Right forelimb (tissue), 1 donor: ENCODE results near the gene KCNQ1.

Experiments used
- DNase-seq: peaks from one replicate; pipeline ENCODE4 v3.0.0-alpha.2; 2018

The KCNQ1 gene

DNA sequence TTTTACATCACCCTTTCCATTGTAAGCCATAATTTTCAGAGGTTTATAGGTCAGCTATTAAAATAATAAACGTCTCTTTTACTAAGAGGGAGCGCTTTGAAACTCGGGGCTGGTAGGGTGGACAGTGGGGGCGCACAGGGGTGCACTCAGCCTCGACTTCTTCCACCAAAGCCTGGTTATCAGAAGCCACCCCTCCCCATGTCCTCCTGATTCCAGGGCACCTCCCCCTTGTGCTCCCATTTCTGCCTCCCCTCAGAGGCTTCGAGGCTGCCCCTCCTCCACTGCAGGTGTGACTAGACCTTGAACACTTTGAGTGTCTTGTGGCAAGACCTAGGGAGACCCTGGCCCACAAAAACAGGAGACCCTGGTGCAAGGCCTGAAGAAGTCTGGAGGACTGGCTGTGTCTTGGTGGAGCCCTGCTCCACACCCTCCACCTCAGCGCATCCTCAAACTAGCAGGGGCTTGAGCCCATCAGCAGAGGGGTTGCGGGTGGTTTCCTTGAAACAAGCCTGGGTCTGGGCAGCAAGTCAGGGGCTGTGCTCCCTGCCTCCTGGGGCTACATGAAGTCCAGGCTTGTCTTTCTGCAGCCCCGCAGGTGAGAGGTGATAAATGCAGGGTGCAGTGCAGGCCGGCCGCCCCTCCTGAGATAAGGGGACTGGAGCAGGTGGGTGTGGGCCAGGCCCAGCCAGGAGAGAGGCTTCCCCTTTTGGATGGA lies 437.7 kb downstream of the KCNQ1 start:
- no peak for DNase-seq

DNA sequence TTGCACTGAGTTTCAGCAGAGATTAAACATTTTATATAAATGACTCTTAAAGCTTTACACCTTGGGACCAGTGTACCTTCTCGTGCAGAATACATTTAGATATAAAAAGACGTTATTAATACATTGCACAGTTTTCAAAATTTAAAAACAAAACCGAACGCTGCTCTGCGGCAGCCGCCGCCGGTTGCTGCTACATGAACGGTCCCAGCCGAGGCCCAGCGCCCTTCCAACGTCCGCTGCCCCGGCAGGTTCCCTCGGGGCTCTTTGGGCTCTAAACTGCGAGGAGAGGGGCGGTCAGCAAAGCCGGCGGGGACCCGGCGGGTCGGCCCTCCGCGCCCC lies 438.8 kb downstream of the KCNQ1 start:
- no peak for DNase-seq

DNA sequence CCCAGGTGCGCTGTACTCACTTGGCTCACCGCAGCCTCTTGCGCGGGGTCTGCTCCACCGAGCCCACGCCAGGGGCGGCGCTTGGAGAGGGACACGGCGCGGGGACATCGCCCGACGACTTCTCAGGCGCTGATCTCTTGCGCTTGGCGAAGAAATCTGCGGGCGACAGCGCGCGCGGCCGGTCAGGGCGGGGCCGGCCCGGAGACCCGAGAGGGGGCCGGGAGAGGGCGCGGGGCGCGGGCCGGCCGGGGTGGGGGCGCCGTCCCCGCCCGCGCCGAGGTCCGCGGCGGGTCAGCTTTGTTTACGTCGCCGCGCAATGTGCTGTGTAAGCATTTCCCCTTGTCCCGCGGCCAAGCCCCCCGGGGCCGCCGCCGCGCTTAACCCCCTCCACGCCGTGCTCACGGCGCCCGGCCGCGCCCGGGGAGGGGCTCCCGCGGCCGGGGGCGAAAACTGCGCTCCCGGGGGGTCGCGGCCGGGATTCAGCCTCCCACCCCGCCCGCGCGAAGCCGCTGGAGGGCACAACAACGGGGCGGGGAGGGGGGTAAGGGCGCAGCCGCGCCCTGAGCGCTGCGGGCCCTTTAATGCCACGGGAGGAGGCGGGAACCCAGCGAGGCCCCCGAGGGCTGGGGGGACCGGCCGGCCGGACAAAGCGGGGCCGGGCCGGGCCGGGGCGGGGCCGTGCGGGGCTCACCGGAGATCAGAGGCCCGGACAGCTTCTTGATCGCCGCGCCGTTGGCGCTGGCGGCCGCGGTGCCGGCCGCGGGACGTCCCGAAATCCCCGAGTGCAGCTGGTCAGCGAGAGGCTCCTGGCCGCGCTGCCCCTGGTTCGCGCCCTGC lies 439.4 kb downstream of the KCNQ1 start:
- DNase-seq = no peak

DNA sequence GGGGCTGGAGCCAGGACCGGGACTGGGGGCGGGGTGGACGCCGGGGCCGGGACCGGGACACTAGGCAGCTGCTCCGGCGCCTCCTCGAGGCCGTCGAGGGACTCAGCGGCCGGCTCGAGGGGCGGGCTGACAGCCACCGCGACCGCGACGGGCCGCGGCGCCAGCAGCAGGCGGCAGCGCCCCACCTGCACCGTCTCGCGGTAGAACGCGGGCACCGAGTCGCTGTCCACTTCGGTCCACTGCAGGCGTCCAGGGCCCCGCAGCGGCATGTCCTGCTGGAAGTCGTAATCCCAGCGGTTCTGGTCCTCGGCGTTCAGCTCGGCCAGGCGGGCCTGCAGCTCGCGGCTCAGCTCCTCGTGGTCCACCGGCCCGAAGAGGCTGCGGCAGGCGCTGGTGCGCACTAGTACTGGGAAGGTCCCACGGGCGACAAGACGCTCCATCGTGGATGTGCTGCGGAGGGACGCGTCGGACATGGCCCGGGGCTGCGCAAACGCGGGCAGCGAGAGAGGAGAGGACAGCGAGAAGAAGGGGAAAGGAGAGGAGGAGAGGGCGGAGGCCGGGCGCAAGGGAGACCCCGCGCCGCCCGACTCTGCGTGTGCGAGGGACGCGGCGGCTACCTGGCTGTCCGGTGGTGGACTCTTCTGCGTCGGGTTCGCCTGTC lies 440.3 kb downstream of the KCNQ1 start:
- peak; percentile 74 for DNase-seq

DNA sequence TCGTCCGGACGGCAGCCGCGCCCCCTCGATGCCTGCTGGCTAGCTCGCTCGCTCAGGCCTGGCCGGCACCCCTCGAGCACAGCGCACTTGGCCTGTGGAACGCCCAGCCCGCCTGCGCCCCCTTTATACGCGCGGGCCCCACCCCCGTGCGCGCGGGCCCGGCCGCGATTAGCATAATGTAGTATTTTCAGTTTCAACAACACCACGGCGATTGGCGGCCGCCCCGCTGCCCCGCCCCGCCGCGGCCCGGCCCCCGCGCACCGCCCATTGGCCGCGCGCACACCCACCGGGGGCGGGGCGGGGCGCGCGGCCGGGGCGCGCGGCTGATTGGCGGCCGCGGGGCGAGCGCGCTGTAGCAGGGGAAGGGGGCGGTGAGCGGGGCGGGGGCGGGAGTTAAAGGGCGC lies 440.9 kb downstream of the KCNQ1 start, which contains the start of gene CDKN1C:
CDKN1C (minus strand) TSS at position 98 of the 404 bp plus-strand sequence. CDS start 319 bp downstream, outside the sequence.
- DNase-seq = peak; percentile 96

DNA sequence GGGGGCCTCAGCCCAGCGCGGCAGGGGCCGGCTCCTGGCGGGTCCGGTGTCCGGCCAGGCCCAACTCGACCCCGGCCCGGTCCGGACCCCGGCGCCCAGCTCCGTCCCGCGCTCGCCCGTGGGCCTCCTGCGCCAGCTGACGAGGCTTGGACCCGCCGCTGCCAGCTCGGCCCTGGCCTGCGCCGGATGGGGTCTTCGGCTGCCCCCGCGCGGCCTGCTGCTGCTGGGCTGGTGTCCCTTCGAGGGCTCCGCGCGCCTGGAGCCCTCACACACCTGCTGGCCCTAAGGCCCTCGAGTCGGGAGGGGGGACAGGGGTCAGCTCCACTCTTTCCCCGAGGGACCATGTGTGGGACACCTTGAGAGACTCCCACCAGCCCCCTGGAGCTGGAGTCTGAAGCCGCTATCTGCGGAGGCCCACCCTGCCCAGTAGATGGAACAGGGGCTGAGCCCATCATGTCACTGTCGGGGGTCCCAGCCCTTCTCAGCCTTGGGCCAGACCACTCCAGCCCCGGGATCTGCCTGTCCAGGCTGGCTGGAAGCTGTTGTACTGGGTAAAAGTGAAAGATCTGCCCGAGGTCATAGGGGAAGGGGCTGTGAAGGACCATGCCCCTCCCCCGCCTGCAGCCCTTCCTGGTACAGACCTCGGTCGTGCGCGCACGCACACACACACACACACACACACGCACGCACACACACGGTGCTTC lies 441.5 kb downstream of the KCNQ1 start:
- peak; percentile 84 for DNase-seq

DNA sequence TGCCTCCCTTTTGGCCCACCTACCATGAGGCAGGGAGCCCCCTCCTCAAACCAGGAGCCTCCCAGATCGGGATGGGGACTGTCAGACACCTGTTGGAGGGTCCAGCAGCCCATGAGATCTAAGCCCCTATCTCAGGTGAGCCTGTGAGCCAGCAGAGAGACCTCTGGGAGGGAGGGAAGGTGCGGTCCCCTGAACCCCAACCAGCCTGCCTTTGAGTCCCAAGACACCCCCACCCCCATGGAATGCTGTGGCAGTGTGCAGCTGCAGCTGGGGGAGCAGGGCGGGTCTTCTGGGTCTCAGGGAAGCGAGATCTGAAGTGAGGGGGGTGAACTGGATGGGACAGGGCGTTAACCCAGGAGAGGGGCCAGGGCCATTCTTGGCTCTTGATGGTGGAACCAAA lies 442.1 kb downstream of the KCNQ1 start:
- DNase-seq = no peak

DNA sequence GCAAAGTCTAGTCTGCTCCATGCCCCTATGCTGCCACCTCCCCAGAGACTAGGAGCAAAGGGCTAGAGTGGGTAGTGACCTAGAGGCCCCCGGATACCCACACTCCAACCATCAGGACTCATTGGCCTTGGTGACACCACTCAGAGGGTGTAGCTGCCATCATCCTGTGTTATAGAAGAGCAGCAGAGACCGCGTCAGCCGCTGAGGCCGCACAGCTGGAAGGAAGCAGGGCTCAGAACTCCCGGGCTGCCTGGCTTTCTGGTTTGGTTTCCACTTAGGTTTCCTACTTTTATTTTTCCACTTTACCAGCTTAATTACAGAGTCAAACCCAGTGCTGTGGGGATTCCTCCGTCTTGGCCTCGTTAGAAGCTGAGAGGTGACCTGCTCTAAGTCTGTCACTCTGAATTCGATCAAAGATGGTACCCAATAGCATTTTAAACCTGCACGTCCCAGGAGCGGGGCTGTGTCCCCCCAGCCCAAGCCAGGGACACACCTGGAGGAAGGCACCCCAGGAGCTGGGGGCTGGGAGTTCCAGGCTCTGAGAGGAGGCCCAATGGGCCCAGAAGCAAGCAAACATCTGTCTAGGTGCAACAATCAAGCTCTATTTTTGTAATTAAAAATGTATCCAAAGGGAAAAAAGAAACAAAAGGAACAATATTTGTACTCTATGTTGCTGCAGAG lies 442.8 kb downstream of the KCNQ1 start:
- no peak for DNase-seq

DNA sequence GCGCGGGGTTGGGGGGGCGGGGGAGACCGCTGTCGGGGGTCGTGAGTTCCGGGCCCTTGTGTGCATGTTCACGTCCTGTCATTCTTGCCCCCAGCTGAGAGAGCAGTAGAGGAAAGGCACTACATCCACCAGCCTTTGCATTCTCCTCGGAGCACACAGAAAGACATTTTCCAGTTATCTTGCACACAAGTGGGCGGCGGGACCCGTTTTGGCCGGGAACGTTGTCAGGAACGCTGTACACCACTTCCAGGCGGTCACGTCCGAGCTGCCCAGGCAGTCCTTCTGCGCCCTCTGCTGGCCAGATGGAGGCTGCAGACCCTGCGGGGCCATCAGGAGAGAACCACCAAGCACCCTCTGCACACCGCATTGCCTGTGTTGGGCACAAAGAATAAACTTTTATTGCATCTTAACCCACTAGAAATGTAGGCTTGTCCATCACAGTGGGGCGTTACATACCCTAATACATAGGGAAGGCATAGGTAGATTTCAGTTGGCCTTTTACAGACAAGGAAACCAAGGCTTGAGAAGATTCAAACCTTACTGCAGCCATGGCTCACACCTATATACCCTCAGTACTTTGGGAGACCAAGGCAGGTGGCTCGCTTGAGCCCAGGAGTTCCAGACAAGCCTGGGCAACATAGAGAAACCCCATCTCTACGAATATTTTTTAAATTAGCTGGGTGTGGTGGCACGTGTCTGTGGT lies 443.6 kb downstream of the KCNQ1 start:
- DNase-seq = peak; percentile 93

DNA sequence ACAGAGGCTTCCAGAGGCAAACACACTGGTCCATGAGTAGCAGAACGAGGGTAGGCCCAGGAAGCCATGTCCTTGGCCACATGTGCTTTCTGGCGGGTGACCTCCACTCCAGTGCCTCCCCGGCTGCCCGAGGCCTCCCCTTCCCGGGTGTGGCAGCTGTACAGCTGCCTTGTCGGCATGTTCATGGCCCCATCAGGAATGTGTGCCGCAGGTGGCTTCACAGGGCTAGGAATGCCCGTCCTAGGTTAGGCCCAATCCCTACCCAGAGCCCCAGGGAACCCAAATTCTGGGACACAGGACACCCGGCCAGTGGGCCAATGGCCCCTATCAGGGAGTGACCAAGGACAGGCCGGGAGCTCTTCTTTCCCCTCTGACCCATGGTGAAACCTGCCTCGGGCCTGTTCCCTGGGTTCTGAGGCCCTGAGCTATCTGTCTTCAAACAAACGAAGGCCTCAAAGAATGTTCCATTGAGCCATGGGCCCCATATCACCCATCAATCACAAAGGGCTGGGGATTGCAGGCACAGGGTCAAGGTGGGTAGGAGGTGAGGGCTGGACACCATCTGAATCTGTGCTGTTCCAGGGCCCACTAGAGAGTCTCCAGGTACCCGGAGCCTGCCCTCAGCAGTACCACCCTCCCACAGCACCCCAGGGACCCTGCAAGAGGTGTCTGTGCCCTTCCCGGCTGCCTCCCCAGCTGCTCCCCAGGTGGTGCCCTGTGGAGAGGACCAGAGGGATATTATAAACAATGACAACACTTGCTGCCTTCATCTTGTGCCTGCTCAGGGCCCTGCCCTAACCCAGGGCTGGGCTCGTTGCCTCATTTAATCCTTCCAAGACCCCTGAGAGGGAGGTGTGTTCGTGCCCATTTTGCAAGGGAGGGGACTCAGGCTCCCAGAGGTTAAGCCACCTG lies 444.8 kb downstream of the KCNQ1 start:
- no peak for DNase-seq

DNA sequence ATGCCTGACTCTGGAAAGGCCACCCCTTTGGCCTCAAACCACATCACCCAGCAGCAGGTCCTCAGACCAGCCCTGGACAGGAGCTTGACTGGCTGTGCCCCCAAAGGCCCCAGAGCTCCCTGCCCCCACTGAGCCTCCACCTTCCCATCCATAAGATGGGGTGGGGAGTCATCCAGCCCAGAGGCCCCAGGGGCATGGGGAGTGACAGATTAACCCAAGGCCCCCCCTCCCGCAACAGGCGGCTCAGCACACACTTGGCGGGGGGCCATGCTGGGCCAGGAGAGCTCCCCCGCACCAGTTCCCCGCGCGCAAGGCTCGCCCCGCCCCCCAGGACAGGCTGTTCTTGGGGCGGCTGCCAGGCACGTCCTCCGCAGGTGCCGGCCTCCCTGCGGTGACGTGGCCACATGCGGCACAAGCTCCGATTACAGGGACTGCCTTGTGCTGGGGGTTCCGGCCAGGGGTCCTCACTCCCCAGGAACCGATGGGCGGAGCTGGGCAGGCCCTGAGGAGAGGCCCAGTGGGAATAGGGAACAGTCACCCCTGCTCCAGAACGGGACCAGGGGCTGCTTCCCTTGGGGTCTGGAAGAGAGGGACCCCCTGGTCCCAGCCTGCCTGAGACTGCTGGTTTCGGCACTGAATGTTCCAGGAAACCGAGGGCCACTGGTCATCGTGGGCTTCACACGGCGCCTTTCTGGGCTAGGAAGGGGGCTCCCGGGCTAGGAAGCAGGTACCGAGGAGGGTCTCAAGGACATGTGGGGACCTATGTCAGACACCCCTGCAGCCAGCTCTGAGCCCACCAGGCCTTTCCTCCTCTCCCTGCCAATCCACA lies 445.9 kb downstream of the KCNQ1 start:
- DNase-seq = peak; percentile 84

DNA sequence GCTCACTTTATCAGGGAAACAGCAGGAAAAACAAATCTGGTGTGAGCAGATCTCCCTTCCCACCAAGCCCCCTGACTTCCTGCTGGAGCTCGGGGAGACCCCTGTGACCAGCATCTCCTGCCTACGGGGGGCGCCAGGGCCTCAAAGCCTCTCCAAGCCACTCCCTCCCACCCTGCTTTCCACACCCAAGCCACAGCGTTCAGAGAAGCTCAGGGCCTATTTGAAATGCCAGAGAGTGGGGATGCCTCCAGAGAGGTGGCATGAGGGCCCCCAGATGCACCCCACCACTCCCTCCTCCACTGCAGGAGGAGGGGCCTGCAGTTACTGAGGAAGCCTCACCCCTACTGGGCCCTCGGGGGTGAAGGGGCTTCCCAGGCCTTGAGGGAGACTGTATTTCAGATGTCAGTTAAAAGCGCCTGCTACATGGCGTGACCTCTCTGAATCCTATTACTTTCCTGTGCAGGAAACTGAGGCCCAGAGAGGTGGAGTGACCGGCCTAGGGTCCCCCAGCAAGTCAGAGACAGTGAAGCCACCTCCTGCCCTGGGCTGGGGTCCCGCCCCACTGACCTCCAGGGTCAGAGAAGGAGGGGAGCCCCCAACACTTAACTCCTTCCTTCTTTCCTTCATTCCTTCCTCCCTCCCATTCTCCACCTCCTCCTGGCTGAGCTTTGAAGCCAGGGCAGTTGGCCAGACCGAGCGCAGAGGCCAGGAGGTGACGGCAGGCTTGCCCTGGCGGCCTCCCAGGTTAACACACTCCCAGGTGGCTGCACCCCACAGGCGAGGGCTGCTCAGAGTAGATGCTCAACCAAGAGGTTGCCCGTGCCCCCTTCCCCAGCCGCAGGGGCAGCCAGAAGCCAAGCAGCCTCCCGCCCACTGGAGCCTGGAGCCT lies 446.8 kb downstream of the KCNQ1 start:
- no peak for DNase-seq

DNA sequence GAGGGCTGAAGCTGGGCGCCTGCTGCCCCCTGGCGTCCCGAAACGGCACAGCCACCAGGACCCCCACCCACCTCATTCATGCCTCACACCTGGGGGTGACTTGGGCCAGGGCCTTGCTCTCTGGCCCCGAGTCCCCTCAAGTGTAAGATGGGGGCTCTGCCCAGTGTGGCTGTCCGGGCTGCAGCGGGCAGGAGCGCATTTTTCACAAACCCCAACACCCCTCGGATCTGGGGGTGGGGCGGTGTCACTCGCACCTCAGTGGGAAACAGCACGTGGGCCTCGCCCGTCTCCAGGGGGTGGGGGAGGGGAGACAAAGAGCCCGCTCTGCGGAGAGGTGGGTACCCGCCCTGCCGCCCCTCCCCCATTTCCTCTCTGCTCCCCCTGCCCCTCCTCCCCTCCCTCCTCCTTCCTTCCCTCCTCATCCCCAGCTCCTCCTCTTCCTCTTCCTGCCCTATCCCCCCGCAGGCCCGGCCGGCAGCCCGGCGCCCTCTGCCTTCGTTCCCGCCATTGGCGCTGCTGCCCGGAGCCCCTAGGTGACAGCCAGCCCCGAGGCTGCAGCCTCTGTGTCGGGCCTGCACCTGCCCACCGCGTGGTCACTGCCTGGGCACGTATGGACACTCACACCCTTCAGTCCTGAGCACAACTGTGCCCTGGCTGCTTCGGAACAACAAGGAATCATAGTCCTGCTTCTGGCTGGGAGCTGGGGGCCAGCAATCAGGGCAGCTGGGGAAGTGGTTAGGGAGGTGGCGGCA lies 447.6 kb downstream of the KCNQ1 start:
- peak; percentile 89 for DNase-seq

DNA sequence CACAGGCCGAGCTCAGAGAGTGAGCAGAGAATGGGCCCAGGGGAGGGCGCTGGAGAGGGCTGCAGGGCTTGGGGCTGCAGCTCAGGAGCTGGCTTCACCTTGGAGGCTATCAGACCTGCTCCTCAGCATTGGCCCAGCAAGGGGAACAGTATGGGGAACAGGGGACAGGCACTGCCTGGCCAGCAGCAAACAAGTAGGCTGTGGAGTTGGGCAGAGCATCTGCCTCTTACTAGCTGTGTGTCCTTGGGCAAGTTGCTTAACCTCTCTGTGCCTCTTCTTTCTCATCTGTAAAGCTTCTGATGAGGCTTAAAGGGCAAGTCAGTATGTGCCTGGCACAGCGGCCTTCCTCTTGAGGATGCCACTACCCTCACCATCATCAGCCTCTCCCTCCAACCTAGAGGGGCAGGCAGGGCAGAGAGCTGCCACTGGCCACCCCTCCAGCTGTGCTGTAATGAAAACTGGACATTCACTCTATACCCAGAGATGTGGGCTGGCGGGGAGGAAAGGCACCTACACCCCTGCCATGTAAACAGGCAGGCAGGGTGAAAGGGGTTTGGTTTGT lies 448.2 kb downstream of the KCNQ1 start:
- DNase-seq = no peak

DNA sequence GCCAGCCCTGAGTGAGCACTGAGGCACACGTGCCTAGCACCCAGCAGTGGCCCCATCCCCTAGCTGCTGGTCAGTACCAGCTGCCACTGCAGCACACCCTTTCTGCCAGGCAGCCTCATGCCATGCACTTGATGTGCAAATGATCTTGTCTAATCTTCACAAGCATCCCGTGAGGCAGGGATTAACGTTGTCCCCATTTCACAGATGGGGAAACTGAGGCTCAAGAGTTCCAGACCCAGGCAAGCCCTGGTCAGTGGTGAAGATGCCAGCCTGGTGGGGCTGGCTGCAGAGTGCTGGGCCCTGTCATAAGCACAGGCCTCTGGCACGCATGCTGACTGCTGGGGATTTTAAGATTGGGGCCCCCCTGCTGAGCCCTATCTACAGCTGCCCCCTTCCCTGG lies 449.1 kb downstream of the KCNQ1 start:
- no peak for DNase-seq

DNA sequence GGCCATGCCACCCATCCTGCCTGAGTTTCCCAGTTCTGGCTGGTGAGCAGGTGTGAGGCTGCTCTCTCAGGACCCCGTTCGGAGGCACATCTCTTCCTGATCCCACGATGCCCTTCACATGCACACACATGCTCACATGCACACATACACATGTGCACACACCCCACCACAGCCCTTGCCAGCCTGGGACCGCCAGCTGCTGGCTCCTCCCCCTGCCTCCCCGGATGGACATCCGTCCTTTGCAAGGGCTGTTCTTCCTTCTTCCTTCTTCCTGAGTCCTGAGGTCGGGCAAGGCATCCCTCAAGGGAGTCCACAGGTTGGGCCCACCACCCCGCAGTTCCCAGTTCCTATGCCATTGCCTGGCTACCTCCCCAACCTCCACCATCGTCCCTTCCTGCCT lies 451.2 kb downstream of the KCNQ1 start:
- no peak for DNase-seq

DNA sequence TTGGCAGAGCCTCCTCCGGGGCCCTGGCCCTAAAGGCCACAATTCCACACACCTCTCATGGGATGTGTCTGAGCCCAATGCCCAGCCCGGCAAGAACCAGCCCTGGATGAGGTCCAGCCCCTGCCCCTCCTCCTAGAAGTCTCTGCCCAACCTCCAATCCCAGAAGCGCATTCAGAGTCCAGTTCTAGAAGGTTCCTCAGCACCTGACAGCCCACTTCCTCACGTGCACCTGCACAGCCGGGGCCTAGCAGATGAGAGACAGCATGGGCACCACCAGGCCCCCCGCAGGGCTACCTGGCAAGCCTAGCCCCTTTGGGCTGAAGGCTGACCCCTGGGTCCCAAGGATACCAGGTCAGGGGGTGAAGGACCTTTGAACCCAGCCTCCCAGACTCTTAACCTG lies 452.2 kb downstream of the KCNQ1 start:
- no peak for DNase-seq
